ENCODE results near the gene DNAAF9. TPM values are rescaled to one million over a fixed set of nuclear protein-coding genes. Genes with fewer than 3 reads are reported as not detected.

The DNAAF9 gene
- total RNA-seq, 4 donors from 2014 or later, result 7.1 to 11.5 (median 8.4) TPM

DNA sequence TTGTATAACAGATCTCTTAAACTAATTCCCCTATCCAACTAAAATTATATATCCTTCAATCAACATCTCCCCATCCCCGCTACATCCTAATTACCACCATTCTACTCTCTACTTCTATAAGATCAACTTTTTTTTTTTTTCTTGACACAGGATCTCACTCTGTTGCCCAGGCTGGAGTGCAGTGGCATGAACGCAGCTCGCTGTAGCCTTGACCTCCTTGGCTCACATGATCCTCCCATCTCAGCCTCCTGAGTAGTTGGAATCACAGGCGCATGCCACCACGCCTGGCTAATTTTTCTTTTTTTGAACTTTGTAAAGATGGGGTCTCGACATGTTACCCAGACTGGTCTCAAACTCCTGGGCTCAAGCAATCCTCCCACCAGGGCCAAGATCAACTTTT, 5.0 kb downstream of the DNAAF9 start:
- TF ChIP-seq, protein P1, sequence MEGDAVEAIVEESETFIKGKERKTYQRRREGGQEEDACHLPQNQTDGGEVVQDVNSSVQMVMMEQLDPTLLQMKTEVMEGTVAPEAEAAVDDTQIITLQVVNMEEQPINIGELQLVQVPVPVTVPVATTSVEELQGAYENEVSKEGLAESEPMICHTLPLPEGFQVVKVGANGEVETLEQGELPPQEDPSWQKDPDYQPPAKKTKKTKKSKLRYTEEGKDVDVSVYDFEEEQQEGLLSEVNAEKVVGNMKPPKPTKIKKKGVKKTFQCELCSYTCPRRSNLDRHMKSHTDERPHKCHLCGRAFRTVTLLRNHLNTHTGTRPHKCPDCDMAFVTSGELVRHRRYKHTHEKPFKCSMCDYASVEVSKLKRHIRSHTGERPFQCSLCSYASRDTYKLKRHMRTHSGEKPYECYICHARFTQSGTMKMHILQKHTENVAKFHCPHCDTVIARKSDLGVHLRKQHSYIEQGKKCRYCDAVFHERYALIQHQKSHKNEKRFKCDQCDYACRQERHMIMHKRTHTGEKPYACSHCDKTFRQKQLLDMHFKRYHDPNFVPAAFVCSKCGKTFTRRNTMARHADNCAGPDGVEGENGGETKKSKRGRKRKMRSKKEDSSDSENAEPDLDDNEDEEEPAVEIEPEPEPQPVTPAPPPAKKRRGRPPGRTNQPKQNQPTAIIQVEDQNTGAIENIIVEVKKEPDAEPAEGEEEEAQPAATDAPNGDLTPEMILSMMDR (IDR thresholded peaks at IDR 0.05), result no peak
- TF ChIP-seq POLR2A (IDR thresholded peaks at IDR 0.05), result no peak
- no peak for DNase-seq (ENCODE audit: low spot score in 2 of 2)
- intact Hi-C loops (cut with DNase I; ENCODE audit: low total_unique reads), result no loop called here
- 96 to 98% methylated on average over 6 of the region's 6 CpGs for WGBS, 2 donors
- H3K4me3 ChIP-seq (ENCODE audit: low read depth, poor library complexity, severe bottlenecking), result no peak overlapping the region

DNA sequence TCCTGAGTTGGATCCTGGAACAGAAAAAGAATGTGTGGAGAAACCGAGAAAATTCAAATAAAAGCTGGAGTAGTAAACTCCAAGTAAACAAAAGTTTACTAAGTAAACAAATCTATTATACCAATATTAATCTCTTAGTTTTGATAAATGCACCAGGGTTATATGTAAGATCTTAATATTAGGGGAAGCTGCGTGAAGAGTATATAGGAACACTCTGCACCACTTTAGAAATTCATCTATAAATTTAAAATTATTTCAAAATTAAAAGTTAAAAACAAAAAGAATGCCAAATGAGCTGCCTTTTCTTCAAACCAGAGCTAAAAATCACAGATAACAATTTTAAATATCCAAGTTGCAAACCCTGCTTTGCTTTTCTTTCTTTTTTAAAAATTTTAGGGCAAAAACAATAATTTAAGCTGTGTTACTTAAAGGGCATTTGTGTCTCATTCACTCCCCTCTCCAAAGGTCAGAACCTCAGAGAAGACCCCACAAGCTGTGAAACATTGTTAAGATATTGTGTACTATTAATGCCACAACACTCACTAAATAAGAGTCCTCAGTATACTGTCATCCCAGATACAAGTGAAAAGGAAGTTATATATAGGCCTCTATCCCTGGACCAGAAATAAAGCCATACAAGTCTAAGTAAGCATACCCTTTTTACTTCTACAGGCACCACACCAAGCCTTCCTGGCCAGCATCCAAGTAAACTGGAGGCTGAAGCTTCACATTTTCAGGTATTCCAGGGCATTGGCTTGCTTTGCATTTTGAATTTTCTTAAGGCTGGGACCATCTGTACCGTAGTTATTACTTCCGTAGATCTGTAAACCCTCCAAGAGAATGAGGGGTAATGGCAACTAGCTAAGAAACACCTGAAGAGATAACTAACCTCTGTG, 7.0 kb downstream of the DNAAF9 start:
- intact Hi-C loops (cut with DNase I; ENCODE audit: low total_unique reads), result no loop called here
- TF ChIP-seq, protein P1 (IDR thresholded peaks at IDR 0.05), result no peak
- no peak for TF ChIP-seq POLR2A (IDR thresholded peaks at IDR 0.05)
- DNase-seq (ENCODE audit: low spot score in 2 of 2), result no peak
- 78 to 87% methylated on average over 4 of the region's 4 CpGs for WGBS, 2 donors
- H3K4me3 ChIP-seq (ENCODE audit: low read depth, poor library complexity, severe bottlenecking), result no peak overlapping the region

DNA sequence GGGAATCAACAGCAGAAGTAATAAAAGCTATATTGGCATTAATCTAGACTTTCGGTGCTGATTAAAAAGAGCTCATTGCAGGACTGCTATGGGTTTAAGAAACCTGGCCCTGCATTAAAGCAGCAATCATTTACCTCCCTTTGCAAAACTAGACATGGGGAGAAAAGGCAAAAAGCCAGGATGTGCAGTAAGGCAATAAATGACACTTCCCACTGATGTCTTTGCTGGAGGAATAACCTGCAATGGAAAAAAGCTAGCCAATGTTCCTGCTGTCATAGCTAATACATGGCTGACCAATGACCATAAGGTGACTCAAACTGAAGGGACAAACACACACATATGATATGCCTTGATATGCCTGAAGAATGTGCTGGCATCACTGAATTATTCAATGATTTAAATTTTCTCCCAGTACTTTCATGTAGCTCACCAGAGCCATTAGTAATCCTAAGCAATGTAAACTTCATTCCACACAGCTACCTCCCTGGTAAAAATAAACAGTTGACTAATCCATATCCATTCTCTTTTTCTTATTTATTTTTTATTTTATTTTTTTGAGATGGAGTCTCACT, 8.7 kb downstream of the DNAAF9 start:
- no peak overlapping the region for H3K4me3 ChIP-seq (ENCODE audit: low read depth, poor library complexity, severe bottlenecking)
- TF ChIP-seq, protein P1 (IDR thresholded peaks at IDR 0.05), result no peak
- TF ChIP-seq POLR2A (IDR thresholded peaks at IDR 0.05), result no peak
- intact Hi-C loops (cut with DNase I; ENCODE audit: low total_unique reads), result no loop called here
- DNase-seq (ENCODE audit: low spot score in 2 of 2), result no peak
- 62 to 69% methylated on average over 1 of the region's 1 CpG for WGBS, 2 donors

DNA sequence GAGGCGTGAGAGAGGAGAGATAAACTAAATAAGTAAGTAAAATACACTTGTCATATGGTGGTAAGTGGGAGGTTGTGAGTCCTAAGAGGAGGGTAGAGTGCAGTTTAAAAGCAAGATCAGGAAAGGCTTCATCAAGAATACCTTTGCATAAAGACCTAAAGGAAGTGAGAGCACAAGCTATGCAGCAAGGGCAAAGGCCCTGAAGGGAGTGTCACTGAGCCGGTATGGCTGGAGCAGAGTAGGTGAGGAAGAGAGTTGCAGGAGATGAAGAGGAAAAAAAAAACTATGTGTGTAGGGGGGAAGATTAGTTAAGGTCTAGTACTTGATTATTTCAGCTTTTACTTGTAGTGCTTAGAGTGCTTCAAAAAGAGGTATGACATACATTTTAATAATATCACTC, 11.0 kb downstream of the DNAAF9 start:
- intact Hi-C loops (cut with DNase I; ENCODE audit: low total_unique reads), result no loop called here
- H3K4me3 ChIP-seq (ENCODE audit: low read depth, poor library complexity, severe bottlenecking), result no peak overlapping the region
- no peak for TF ChIP-seq POLR2A (IDR thresholded peaks at IDR 0.05)
- TF ChIP-seq, protein P1 (IDR thresholded peaks at IDR 0.05), result no peak
- 95 to 99% methylated on average over 2 of the region's 2 CpGs for WGBS, 2 donors
- no peak for DNase-seq (ENCODE audit: low spot score in 2 of 2)

DNA sequence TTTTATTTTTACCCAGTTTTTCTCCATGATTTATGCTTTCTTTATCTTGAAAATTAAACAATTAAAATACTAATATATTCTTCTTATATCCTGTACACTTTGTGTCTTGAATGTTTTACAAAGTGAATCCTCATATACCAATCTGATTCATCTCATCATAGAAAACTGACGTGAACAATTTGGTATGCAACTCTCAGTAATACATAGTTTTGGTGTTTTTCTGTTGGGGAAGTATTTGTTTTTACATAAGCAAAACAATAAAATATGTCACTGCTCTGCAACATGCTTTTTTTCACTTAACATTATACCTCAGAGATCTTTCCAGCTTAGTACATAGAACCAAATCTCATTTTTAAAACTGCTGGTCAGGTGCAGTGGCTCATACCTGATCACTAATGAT, 14.7 kb downstream of the DNAAF9 start:
- no peak for DNase-seq (ENCODE audit: low spot score in 2 of 2)
- 83 to 91% methylated on average over 1 of the region's 1 CpG for WGBS, 2 donors
- H3K4me3 ChIP-seq (ENCODE audit: low read depth, poor library complexity, severe bottlenecking), result no peak overlapping the region
- intact Hi-C loops (cut with DNase I; ENCODE audit: low total_unique reads), result no loop called here
- TF ChIP-seq POLR2A (IDR thresholded peaks at IDR 0.05), result no peak

DNA sequence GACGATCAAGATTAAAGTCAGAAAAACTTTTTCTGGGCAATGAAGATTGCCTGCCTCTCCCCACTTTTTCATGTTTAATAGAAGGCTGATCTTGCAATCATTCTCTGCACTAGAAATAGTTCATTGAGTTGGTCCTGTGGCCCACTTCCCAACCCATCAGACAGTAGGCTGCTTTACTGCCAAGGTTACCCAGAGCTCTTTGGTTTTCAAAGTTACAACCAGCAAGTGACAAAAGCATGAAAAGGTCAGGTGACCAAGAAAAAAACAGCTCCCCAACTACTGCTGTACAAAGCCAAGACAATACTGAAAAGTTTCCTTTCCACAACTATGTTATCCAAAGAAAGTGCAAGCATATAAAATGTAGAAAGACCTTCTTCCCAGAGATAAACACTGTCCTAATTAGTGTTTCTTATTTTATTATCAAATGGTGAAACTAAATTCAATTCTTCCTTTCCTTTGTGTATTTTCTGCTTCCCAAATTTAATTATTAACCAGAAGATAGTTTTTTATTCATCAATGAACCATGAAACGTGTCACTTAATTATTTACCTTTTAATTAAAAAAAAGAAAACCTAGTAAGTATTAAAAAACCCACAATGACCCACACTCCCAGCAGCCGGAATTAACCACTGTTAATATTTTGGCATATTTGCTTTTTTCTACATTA, 16.6 kb downstream of the DNAAF9 start:
- DNase-seq (ENCODE audit: low spot score in 2 of 2), result no peak
- whole genome bisulfite sequencing, 2 donors, result 77 to 78% methylated on average over 3 of the region's 3 CpGs
- intact Hi-C loops (cut with DNase I; ENCODE audit: low total_unique reads), result no loop called here

More for the DNA sequence above, 16.6 kb downstream of the DNAAF9 start:
- TF ChIP-seq POLR2A (IDR thresholded peaks at IDR 0.05), result no peak
- TF ChIP-seq, protein P1 (IDR thresholded peaks at IDR 0.05), result no peak
- H3K4me3 ChIP-seq (ENCODE audit: low read depth, poor library complexity, severe bottlenecking), result no peak overlapping the region

Data from lower leg skin (tissue), 4 donors.